ENCODE results near the gene MRTFA. TPM values are rescaled to one million over a fixed set of nuclear protein-coding genes. Genes with fewer than 3 reads are reported as not detected.

The MRTFA gene
- polyA plus RNA-seq, 1 of the 3 experiments (the other 2 are of a cell fraction), result 5.8 TPM

DNA sequence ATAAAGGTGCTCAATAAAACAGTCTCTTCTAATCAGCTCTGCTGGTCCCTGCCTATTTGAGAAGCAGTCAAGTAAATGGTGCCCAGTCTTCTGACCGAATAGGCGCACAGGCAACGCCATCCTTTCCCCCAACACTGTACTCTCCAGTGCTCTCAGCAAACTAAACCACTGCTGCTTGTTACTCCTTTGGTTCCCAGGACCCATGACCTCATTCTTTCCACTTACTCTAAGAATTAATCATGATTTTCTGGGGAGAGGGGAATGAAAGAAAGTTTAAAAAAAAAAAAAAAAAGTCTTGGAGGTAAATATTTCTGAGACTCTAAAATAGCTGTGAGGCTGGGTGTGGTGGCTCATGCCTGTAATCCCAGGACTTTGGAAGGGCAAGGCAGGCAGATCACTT is 202.4 kb downstream of the MRTFA start (continued):
- no peak for TF ChIP-seq USF2 (IDR thresholded peaks at IDR 0.05; ENCODE audit: borderline replicate concordance, low read depth, low read length)
- TF ChIP-seq EP300 (IDR thresholded peaks at IDR 0.05; ENCODE audit: borderline replicate concordance in 1 of 2, low read depth in 1 of 2, low read length in 1 of 2), result no peak
- no peak for TF ChIP-seq SMC3 (IDR thresholded peaks at IDR 0.05; ENCODE audit: low read depth, low read length)
- no peak for TF ChIP-seq FOXM1 (IDR thresholded peaks at IDR 0.05; ENCODE audit: low read depth)
- TF ChIP-seq, protein P1, sequence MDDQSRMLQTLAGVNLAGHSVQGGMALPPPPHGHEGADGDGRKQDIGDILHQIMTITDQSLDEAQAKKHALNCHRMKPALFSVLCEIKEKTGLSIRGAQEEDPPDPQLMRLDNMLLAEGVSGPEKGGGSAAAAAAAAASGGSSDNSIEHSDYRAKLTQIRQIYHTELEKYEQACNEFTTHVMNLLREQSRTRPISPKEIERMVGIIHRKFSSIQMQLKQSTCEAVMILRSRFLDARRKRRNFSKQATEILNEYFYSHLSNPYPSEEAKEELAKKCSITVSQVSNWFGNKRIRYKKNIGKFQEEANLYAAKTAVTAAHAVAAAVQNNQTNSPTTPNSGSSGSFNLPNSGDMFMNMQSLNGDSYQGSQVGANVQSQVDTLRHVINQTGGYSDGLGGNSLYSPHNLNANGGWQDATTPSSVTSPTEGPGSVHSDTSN (IDR thresholded peaks at IDR 0.05), result no peak
- no peak for TF ChIP-seq CHD2 (IDR thresholded peaks at IDR 0.05; ENCODE audit: low read length, partially characterized antibody)
- TF ChIP-seq, protein P2, sequence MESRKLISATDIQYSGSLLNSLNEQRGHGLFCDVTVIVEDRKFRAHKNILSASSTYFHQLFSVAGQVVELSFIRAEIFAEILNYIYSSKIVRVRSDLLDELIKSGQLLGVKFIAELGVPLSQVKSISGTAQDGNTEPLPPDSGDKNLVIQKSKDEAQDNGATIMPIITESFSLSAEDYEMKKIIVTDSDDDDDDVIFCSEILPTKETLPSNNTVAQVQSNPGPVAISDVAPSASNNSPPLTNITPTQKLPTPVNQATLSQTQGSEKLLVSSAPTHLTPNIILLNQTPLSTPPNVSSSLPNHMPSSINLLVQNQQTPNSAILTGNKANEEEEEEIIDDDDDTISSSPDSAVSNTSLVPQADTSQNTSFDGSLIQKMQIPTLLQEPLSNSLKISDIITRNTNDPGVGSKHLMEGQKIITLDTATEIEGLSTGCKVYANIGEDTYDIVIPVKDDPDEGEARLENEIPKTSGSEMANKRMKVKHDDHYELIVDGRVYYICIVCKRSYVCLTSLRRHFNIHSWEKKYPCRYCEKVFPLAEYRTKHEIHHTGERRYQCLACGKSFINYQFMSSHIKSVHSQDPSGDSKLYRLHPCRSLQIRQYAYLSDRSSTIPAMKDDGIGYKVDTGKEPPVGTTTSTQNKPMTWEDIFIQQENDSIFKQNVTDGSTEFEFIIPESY (IDR thresholded peaks at IDR 0.05; ENCODE audit: borderline replicate concordance, low read depth), result no peak
- TF ChIP-seq IRF3 (IDR thresholded peaks at IDR 0.05; ENCODE audit: low read depth, low read length), result no peak
- TF ChIP-seq, protein P3, sequence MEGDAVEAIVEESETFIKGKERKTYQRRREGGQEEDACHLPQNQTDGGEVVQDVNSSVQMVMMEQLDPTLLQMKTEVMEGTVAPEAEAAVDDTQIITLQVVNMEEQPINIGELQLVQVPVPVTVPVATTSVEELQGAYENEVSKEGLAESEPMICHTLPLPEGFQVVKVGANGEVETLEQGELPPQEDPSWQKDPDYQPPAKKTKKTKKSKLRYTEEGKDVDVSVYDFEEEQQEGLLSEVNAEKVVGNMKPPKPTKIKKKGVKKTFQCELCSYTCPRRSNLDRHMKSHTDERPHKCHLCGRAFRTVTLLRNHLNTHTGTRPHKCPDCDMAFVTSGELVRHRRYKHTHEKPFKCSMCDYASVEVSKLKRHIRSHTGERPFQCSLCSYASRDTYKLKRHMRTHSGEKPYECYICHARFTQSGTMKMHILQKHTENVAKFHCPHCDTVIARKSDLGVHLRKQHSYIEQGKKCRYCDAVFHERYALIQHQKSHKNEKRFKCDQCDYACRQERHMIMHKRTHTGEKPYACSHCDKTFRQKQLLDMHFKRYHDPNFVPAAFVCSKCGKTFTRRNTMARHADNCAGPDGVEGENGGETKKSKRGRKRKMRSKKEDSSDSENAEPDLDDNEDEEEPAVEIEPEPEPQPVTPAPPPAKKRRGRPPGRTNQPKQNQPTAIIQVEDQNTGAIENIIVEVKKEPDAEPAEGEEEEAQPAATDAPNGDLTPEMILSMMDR (IDR thresholded peaks at IDR 0.05), result no peak
- TF ChIP-seq MAX (IDR thresholded peaks at IDR 0.05; ENCODE audit: low read depth), result no peak

DNA sequence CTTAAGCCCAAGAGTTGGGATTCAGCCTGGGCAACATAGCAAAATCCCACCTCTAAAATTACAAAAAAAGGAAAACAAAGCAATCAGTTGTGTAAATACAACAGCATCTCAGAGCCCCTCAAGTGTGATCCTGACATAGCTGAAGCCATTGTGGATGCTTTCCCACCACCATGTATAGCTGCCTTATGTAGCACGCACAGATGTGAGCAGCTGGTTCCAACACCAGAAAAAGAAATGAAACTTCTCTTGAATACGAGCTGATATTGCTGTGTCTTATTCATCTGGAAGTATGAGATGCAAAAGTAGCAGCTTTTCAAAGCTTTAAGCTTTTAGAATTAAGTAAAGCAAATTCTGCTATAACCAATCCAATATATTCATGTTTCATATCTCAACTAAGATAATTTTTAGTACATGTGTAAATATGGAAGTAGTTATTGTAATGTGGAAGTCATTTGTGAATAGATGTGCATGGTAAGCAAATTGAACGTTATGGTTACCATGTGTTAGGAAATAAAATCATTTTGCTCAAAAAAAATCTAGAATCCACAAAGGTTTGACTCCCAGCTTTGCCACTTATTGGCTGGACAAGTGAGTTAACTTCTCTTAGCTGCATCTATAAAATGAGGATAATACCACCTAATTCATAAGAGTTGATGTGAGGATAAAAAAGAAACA is 203.0 kb downstream of the MRTFA start:
- Histone ChIP-seq H3K79me2 (ENCODE audit: insufficient read depth) (peaks cover 39% of the 10 kb centered on the region), H3K4me1 (ENCODE audit: control insufficient read depth in 1 of 2, insufficient read depth in 2 of 2, low read depth in 1 of 2, low read length in 1 of 2) (no peaks in the 10 kb centered on the region), H4K20me1 (ENCODE audit: insufficient read depth) (no peaks in the 10 kb centered on the region), H3F3A (replicated peaks; ENCODE audit: insufficient read depth) (no peaks in the 10 kb centered on the region), H3K4me3 (ENCODE audit: low read depth in 2 of 2, low read length in 1 of 2) (no peak overlapping the region), H2AFZ (ENCODE audit: low read depth) (no peak overlapping the region), H3K9me3 (no peaks in the 10 kb centered on the region), H3K9me2 (no peaks in the 10 kb centered on the region), H3K27ac (ENCODE audit: low read depth in 2 of 2, low read length in 1 of 2) (no peak overlapping the region; a peak in 1 of 4 replicates), H3K27me3 (ENCODE audit: insufficient read depth) (no peaks in the 10 kb centered on the region), H3K36me3 (replicated peaks in 1 of 2; ENCODE audit: control insufficient read depth in 1 of 2, insufficient read depth in 2 of 2, low read length in 1 of 2) (peaks cover 0 to 5% of the 10 kb centered on the region in 2 experiments), H3K4me2 (no peak overlapping the region), H3K9ac (no peak overlapping the region)
- CTCF ChIA-PET, result interaction anchor here (0.7 to 1.2 kb wide), 4 partner anchors 38 to 213 kb away, joined by 3 to 4 read pairs (median 3); no protein-coding TSS in a partner anchor
- WGBS (ENCODE audit: low lambda C conversion rate), result 79% methylated on average over 3 of the region's 3 CpGs
- no peak for DNase-seq
- POLR2A ChIA-PET, result interaction anchor here (0.6 kb wide), 1 partner anchor 196 kb away, joined by 5 read pairs; no protein-coding TSS in a partner anchor
- TF ChIP-seq FOXM1 (IDR thresholded peaks at IDR 0.05; ENCODE audit: low read depth) (no peak), MAX (IDR thresholded peaks at IDR 0.05; ENCODE audit: low read depth) (no peak), MXI1 (IDR thresholded peaks at IDR 0.05; ENCODE audit: low read depth, low read length) (no peak), SMC3 (IDR thresholded peaks at IDR 0.05; ENCODE audit: low read depth, low read length) (no peak), EZH2phosphoT487 (IDR thresholded peaks at IDR 0.05; ENCODE audit: borderline replicate concordance, low read depth) (no peak), ELF1 (IDR thresholded peaks at IDR 0.05) (no peak), RFX5 (IDR thresholded peaks at IDR 0.05; ENCODE audit: low read length) (no peak), JUND (IDR thresholded peaks at IDR 0.05) (no peak), RAD21 (IDR thresholded peaks at IDR 0.05; ENCODE audit: low read length) (no peak), POLR2AphosphoS5 (IDR thresholded peaks at IDR 0.05; ENCODE audit: low read depth, low read length) (no peak), NRF1 (IDR thresholded peaks at IDR 0.05; ENCODE audit: low read depth, low read length) (no peak), USF2 (IDR thresholded peaks at IDR 0.05; ENCODE audit: borderline replicate concordance, low read depth, low read length) (no peak)
- TF ChIP-seq, protein P3 (IDR thresholded peaks at IDR 0.05), result no peak

Measured in SK-N-SH (cell line).